SK-N-SH treated with all-trans-retinoic acid at 6 μM for 48 hours (cell line): ENCODE measurements around the gene PARP3.

Experiments
- RARB ChIP-seq: fragments of 250-450 bp; sonication (Bioruptor Pico); IDR thresholded peaks from 2 replicates; pipeline ENCODE4 v1.8.0; 2021; ENCODE audit warnings: mild to moderate bottlenecking, moderate library complexity
- TSHZ2 ChIP-seq: fragments of 250-450 bp; sonication (Bioruptor Pico); IDR thresholded peaks from 2 replicates; pipeline ENCODE4 v1.5.0; 2020; ENCODE audit warnings: mild to moderate bottlenecking, moderate library complexity

GRCh38 chr3:51985063-51985462 lies 42.9 kb downstream of the PARP3 start:
- TF ChIP-seq RARB (CRISPR knock-in tag) = no peak
- TF ChIP-seq TSHZ2 (CRISPR knock-in tag) = no peak
